Cardiac fibroblast (primary cell): ENCODE results near the gene LPP.

Experiments
- DNase-seq, 2 donors: peaks; one replicate each; pipeline versions ENCODE4 v3.0.0 to v3.0.0-alpha.2; 2010; ENCODE audit warnings: low read depth in 2 of 2
- H3K4me3 ChIP-seq, 2 donors: replicated peaks in 1 of 2; 1 replicate in 1 of 2; 2 replicates in 1 of 2; pipeline ENCODE4 v1.5.1; 2011; ENCODE audit warnings: low read depth in 2 of 2, low read length in 2 of 2, mild to moderate bottlenecking in 2 of 2, moderate library complexity in 1 of 2
- CTCF ChIP-seq: IDR thresholded peaks from one replicate; pipeline ENCODE4 v1.5.1; 2011; ENCODE audit warnings: low read depth, mild to moderate bottlenecking, low read length, inconsistent platforms

Gene LPP

GRCh38 chr3:188255190-188255589 lies 101.2 kb downstream of the LPP start:
- TF ChIP-seq CTCF: no peak
- no peak for DNase-seq
- H3K4me3 ChIP-seq: no peak overlapping the region

GRCh38 chr3:188256758-188257157 lies 102.8 kb downstream of the LPP start:
- TF ChIP-seq CTCF: no peak
- no peak overlapping the region for H3K4me3 ChIP-seq
- no peak for DNase-seq

- TF ChIP-seq CTCF: no peak
- no peak overlapping the region for H3K4me3 ChIP-seq
- DNase-seq: peak in 1 of 2 donors; percentile 37
These were observed 103.5 kb downstream of the LPP start for GRCh38 chr3:188257384-188258026.

- no peak for DNase-seq
- H3K4me3 ChIP-seq: no peak overlapping the region
- TF ChIP-seq CTCF: no peak
These were observed 105.2 kb downstream of the LPP start for GRCh38 chr3:188259191-188259590.

- no peak for DNase-seq
- no peak for TF ChIP-seq CTCF
- H3K4me3 ChIP-seq: no peak overlapping the region
These were observed 105.6 kb downstream of the LPP start for GRCh38 chr3:188259596-188259995.

- DNase-seq: peak in 1 of 2 donors; percentile 63
- no peak overlapping the region for H3K4me3 ChIP-seq
- no peak for TF ChIP-seq CTCF
These were observed 107.1 kb downstream of the LPP start for GRCh38 chr3:188261011-188261410.

GRCh38 chr3:188262488-188262887 lies 108.5 kb downstream of the LPP start:
- no peak for TF ChIP-seq CTCF
- no peak for DNase-seq
- H3K4me3 ChIP-seq: no peak overlapping the region
